Fibroblast of upper back skin (primary cell): ENCODE results near the gene DUSP21.
"Not testable (repeated sequence)": the region's sequence is repeated elsewhere in the genome, so short reads cannot be mapped to it uniquely, and the experiment has no call there.

ENCODE experiments used
- DNase-seq: peaks from one replicate; pipeline ENCODE4 v3.0.0-alpha.2; 2013

DUSP21 gene

DNA sequence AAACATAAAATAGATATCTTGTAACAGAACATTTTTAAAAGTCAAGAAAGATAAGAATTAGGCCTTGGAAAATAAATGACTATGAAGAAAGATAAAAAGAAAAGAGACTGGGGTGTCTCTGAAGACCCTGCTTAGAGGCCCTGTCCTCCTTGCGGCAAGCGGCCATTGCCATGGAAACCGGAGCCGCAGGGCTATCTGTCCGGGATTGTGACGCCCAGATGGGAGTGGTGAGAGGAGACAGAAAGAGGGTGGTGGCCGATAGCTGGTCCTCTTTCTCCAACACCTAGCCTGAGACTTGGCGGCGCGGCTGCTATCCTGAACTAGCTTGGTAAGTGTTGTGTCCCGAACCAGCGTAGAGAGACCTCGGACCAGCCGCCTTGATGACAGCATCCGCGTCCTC lies at the start of gene DUSP21:
DUSP21 (plus strand) TSS at position 269 of the 400 bp plus-strand sequence; CDS start at position 381, 112 bp downstream.
- DNase-seq = no peak

DNA sequence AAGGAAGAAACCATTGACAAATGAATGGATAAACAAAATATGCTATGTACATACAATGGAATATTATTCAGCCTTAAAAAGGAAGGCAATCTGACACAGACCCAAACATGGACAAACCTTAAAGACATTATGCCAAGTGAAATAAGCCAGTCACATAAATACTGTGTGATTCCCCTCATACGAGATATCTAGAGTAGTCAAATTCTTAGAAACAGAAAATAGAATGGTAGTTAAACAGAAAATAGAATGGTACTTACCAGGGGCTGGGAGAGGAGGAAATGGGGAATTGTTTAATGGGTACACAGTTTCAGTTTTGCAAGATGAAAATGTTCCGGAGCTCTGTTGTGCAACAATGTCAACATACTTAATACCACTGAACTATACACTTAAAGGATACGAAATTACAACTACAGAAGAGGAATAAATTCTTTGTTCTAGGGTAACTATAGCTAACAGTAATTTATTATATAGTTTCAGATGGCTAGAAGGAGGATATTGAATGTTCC lies 47.8 kb upstream of the DUSP21 start:
- no peak for DNase-seq

- no peak for DNase-seq
Measured at GRCh38 chrX:44802613-44803012, 41.2 kb upstream of the DUSP21 start.

DNA sequence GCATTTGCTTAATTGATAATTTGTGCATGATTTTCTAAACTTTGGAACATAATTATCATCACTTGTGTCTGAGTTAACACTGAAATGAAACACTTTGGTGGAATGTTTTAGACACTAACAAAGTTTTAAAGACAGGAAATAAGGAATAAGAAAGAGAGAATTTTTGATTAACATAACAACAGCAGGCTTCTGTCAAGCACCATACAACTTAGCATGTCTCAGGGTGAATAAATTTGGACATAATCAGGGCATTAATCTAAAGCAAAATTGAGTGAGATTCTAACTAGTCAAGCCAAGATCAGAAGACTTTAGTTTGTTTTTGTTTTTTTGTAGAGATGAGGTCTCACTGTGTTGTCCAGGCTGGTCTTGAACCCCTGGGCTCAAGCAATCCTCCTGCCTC lies 28.1 kb upstream of the DUSP21 start:
- DNase-seq = no peak

DNA sequence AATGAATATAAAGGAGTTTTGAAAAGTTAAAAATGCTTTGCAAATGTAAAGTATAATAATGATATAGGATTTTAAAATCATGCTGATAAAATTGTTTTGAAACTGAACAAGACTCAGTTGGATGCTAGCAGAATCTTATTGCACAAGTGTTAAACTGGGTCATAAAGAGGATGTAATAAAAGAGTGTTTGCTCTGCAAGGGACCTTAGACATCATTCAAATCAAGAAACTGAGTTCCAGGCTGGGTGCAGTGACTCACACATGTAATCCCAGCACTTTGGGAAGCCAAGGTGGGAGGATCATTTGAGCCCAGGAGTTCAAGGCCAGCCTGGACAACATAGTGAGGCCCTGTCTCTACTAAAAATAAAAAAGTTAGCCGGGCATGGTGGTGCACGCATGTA lies 27.5 kb upstream of the DUSP21 start:
- DNase-seq = no peak

DNA sequence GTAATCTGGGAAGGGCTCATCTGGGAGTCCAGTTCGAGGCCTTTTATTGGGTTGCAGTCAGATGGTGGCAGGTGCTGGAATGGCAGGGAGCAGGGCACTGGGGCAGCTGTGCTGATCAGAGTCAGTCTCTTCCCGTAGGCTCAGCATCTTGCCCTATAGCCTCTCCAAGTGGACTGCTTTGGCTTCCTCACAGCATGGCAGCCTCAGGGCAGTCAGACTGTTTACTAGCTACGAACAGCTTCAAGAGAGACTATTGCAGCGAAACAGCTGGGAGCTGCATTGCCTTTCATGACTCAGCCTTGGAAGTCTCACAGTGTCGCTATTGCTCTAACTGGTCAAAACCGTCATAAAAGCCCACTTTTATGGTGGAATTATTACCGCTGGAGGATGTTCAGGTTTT lies 26.8 kb upstream of the DUSP21 start:
- DNase-seq = no peak

- no peak for DNase-seq
Measured at GRCh38 chrX:44822601-44823000, 21.2 kb upstream of the DUSP21 start.

DNA sequence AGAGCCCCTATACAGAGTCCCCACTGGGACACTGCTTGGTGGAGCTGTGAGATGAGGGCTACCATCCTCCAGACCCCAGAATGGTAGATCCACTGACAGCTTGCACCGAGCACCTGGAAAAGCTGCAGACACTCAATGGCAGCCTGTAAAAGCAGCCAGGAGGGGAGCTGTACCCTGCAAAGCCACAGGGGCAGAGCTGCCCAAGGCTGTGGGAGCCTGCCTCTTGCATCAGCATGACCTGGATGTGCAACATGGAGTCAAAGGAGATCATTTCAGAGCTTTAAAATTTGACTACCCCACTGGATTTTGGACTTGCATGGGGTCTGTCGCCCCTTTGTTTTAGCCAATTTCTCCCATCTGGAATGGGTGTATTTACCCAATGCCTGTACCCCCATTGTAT lies 20.6 kb upstream of the DUSP21 start:
- DNase-seq = not testable (repeated sequence)

- DNase-seq = peak; percentile 85
Measured at GRCh38 chrX:44828008-44828605, 15.7 kb upstream of the DUSP21 start.

- no peak for DNase-seq
Measured at GRCh38 chrX:44829832-44830231, 14.0 kb upstream of the DUSP21 start.

DNA sequence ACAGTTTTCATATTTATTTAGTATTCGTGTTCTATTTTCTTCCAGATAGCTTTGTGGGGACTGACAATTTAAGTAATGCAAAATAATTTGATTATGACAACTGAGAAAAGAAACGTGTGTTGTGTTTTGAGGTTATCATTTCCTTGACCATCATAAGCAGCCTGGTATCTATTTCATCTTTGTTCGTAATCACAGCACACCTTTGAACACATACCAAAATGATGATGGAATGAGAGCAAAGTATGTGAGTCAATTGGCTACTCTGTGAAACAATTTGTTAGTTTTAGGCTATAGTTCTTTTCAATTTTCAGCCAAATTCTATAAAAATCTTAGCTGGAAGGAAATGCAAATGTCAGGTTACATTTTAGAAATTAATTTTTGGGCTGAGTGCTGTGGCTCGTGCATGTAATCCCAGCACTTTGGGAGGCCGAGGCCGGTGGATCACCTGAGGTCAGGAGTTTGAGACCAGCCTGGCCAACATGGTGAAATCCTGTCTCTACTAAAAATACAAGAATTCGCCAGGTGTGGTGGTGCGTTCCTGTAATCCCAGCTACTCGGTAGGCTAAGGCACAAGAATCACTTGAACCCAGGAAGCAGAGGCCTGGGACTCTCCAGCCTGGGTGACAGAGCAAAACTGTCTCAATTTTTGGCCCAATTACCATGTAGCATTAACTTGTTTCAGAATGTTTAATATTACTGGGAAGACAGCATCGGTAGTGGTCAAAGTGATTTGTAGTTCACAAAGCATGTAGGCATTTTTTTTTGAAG lies 1.1 kb upstream of the DUSP21 start:
- DNase-seq = no peak

GRCh38 chrX:44843318-44843702 lies 511 bp upstream of the DUSP21 start:
- no peak for DNase-seq

DNA sequence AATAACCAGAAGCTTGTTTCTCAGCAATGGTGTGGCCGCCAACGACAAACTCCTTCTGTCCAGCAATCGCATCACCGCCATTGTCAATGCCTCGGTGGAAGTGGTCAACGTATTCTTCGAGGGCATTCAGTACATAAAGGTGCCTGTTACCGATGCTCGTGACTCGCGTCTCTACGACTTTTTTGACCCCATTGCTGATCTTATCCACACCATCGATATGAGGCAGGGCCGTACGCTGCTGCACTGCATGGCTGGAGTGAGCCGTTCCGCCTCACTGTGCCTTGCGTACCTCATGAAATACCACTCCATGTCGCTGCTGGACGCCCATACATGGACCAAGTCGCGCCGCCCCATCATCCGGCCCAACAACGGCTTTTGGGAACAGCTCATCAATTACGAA lies 383 bp downstream of the DUSP21 start:
- DNase-seq = no peak

GRCh38 chrX:44850891-44851290 lies 7.1 kb downstream of the DUSP21 start:
- not testable (repeated sequence) for DNase-seq

DNA sequence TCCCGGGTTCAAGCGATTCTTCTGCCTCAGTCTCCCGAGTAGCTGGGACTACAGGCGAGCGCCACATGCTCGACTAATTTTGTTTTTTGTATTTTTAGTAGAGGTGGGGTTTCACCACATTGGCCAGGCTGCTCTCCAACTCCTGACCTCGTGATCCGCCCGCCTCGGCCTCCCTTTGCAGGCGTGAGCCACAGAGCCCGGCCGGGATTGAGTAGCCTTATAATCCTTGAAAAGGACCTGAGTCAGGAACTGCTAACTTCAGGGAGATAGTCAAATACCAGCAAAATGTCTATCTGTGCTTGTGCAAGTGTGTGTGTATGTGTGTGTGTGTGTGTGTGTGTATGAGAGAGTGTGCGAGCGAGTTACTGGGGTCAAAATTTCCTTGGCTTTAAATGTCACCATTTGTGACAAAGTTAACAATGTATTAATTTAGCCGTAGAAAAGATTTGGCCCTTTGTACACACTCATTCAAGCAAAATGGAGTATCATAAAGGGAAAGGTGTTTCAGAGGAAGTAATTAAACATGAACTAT lies 27.4 kb downstream of the DUSP21 start:
- no peak for DNase-seq

DNA sequence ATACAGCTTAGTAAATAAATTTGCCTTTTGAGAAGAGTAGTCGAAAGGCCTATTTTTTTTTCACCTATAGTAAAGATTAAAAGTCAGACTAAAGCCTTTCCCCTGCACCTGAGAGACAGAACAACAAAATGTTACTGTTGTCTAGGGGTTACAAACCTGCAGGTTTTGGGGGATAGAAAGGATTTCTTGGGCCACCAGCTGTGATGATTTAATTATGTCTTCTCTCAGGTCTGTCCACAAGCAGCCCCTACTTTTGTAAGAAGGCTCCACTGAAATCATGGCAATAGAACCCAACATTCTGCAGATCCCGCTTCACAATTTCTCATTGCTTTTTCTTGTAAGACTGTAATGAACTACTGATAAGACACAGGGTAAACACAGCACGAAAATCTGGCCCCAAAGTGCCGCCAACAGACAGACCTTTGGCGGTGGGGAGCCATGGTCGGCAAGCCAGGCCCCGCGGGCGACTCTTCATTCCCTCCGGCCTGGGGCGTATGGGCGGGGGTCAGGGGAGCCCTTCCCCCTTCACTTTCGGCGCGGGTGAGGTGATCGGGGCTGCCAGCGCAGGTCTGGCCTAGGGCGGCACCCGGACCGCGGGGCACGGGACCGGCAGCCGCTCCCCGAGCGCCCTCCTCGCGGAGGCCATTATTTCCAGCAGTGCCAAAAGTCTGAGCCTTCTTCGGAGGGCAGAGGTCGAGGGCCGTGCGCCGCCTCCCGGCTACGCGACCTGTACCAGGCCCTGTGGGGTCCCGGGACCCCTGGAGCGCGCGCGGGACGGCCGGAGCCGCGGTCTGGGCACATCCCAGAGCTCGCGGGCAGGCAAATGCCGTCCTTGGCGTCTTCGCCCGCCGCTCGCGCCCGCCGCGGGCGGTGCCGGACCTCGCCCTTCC lies 28.4 kb downstream of the DUSP21 start:
- no peak for DNase-seq

GRCh38 chrX:44872821-44873414 lies 29.1 kb downstream of the DUSP21 start, which contains the start of gene KDM6A:
TSS of gene KDM6A (plus strand) at chrX:44873188. CDS start at chrX:44873552, 364 bp downstream.
- peak; percentile 94 for DNase-seq

GRCh38 chrX:44873415-44874276 lies 29.8 kb downstream of the DUSP21 start:
- peak; percentile 44 for DNase-seq

GRCh38 chrX:44874420-44875184 lies 30.8 kb downstream of the DUSP21 start:
- no peak for DNase-seq

- no peak for DNase-seq
Measured at GRCh38 chrX:44875185-44875489, 31.3 kb downstream of the DUSP21 start.

DNA sequence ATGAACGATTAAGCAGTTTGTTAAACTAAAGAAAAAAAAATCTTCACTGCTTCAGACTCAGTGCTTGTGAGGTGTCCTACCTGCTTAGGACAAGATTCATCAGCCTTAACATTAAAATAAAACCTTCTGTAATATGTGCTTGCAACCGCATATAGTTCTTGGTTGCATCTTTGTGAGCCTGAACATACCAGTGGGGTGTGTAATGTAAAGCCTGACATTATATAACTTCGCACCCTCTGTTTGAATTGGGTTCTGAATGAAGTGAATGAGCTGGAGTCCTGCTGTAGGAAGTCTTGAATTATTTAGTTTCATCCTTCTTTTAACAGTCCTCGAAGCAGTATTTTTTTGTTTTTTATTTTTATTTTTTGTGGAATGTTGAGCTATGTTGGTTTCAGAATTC lies 32.3 kb downstream of the DUSP21 start:
- peak; percentile 47 for DNase-seq
